PC-9 (cell line): Measurements from ENCODE around the gene SORCS2. TPM values are rescaled to one million over a fixed set of nuclear protein-coding genes. Genes with fewer than 3 reads are reported as not detected.

Experiments used
- BruUV-seq: library from RNA; stranded (reverse); fragments of 400-500 nt; replicated peaks from 2 replicates; lab custom pipeline; 2021; lab: Mats Ljungman, UMichigan
- CTCF ChIA-PET: fragments of 300-600 bp; sonication (Branson Sonifier 250); formaldehyde crosslinking; loops from one replicate; lab custom pipeline; 2022; ENCODE audit warnings: antibody characterized with exemption; lab: Charles Lee
- POLR2A ChIA-PET: fragments of 300-600 bp; sonication (Branson Sonifier 250); formaldehyde crosslinking; loops from one replicate; lab custom pipeline; 2022; ENCODE audit warnings: antibody characterized with exemption; ENCODE audit not compliant: unreplicated experiment; lab: Charles Lee
- DNase-seq, 2 experiments: peaks; one replicate each; pipeline versions ENCODE4 v3.0.0 to v3.0.0-alpha.2; 2015 to 2022; ENCODE audit warnings: mixed read lengths in 1 of 2
- H2AFZ ChIP-seq: fragments of 200-600 bp; sonication (generic); 2 replicates; pipeline ENCODE4 v1.8.1; 2017; ENCODE audit warnings: antibody characterized with exemption
- H3F3A ChIP-seq: fragments of 200-600 bp; sonication (generic); 2 replicates; pipeline ENCODE4 v1.8.1; 2017; ENCODE audit warnings: antibody characterized with exemption, mild to moderate bottlenecking, low read depth; ENCODE audit not compliant: insufficient read depth
- H3K27ac ChIP-seq: fragments of 200-600 bp; sonication (generic); 2 replicates; pipeline ENCODE4 v1.6.1; 2016; ENCODE audit warnings: mixed run types
- H3K27me3 ChIP-seq: fragments of 200-600 bp; sonication (generic); 2 replicates; pipeline ENCODE4 v1.6.1; 2016; ENCODE audit warnings: low read depth, mixed run types; ENCODE audit not compliant: insufficient read depth
- H3K36me3 ChIP-seq: fragments of 200-600 bp; sonication (generic); 2 replicates; pipeline ENCODE4 v1.6.1; 2016; ENCODE audit warnings: low read depth, mixed run types
- H3K4me1 ChIP-seq: fragments of 200-600 bp; sonication (generic); replicated peaks from 2 replicates; pipeline ENCODE4 v1.6.1; 2016; ENCODE audit warnings: mixed run types; ENCODE audit not compliant: insufficient read depth
- H3K4me2 ChIP-seq: fragments of 200-600 bp; sonication (generic); 2 replicates; pipeline ENCODE4 v1.6.1; 2017; ENCODE audit warnings: mixed run types
- H3K4me3 ChIP-seq: fragments of 200-600 bp; sonication (generic); 2 replicates; pipeline ENCODE4 v1.6.1; 2016; ENCODE audit warnings: mixed run types
- H3K79me2 ChIP-seq: fragments of 200-600 bp; sonication (generic); 2 replicates; pipeline ENCODE4 v1.6.1; 2017; ENCODE audit warnings: low read depth, mixed run types
- H3K9me2 ChIP-seq: fragments of 200-600 bp; sonication (generic); 2 replicates; pipeline ENCODE4 v1.8.1; 2017; ENCODE audit warnings: mild to moderate bottlenecking; ENCODE audit not compliant: insufficient read depth
- H3K9me3 ChIP-seq: fragments of 200-600 bp; sonication (generic); 2 replicates; pipeline ENCODE4 v1.8.1; 2016; ENCODE audit warnings: low read depth; ENCODE audit not compliant: insufficient read depth
- H4K20me1 ChIP-seq: fragments of 200-600 bp; sonication (generic); 2 replicates; pipeline ENCODE4 v1.8.1; 2017; ENCODE audit not compliant: insufficient read depth
- CTCF ChIP-seq: fragments of 200-600 bp; sonication (generic); conservative IDR thresholded peaks from 2 replicates; pipeline ENCODE4 v1.6.1; 2017; ENCODE audit warnings: mixed run types, antibody characterized with exemption, mild to moderate bottlenecking, moderate library complexity
- EZH2 ChIP-seq: fragments of 200-600 bp; sonication (generic); IDR thresholded peaks from 2 replicates; pipeline ENCODE4 v1.8.0; 2017; ENCODE audit warnings: antibody characterized with exemption, low read depth
- intact Hi-C: fragments of 100-400 bp; cut with micrococcal nuclease; formaldehyde crosslinking; loops from one replicate; pipeline ENCODE4 v1.10.0; 2022; ENCODE audit not compliant: unreplicated experiment
- total RNA-seq: library from RNA; stranded (reverse); gene quantifications from 2 replicates; pipeline ENCODE4 v1.2.3, GENCODE V29; 2021

Gene SORCS2
- total RNA-seq, 1 experiment from 2014 or later, result 25.8 TPM

- H3K79me2 ChIP-seq, result no peaks in the 10 kb centered on the region
- TF ChIP-seq CTCF (no peak), EZH2 (no peak)
- H3K36me3 ChIP-seq, result no peaks in the 10 kb centered on the region
- H3K9me3 ChIP-seq, result no peaks in the 10 kb centered on the region
- intact Hi-C loops, result no loop called here
- BruUV-seq, result no TSS peak
- no peaks in the 10 kb centered on the region for H3F3A ChIP-seq
- no peak overlapping the region for H3K4me3 ChIP-seq
- H3K4me2 ChIP-seq, result no peak overlapping the region
- no peak for DNase-seq
- H3K27ac ChIP-seq, result no peak overlapping the region
- H3K27me3 ChIP-seq, result no peaks in the 10 kb centered on the region
- H3K4me1 ChIP-seq, result no peaks in the 10 kb centered on the region
- H4K20me1 ChIP-seq, result no peaks in the 10 kb centered on the region
- CTCF ChIA-PET, result no interaction called here
- no peaks in the 10 kb centered on the region for H3K9me2 ChIP-seq
- no peak overlapping the region for H2AFZ ChIP-seq
- POLR2A ChIA-PET, result no interaction called here
Measured at GRCh38 chr4:7441201-7441600, 248.9 kb downstream of the SORCS2 start.

- Histone ChIP-seq H3K4me3 (no peak overlapping the region), H3K36me3 (no peaks in the 10 kb centered on the region), H3F3A (no peaks in the 10 kb centered on the region), H3K79me2 (no peaks in the 10 kb centered on the region), H4K20me1 (no peaks in the 10 kb centered on the region), H3K27ac (no peak overlapping the region), H2AFZ (no peak overlapping the region), H3K4me2 (no peak overlapping the region), H3K27me3 (no peaks in the 10 kb centered on the region), H3K9me3 (no peaks in the 10 kb centered on the region), H3K9me2 (no peaks in the 10 kb centered on the region), H3K4me1 (no peaks in the 10 kb centered on the region)
- no peak for TF ChIP-seq CTCF
- TF ChIP-seq EZH2, result no peak
- POLR2A ChIA-PET, result no interaction called here
- BruUV-seq, result no TSS peak
- intact Hi-C loops, result no loop called here
- CTCF ChIA-PET, result no interaction called here
- no peak for DNase-seq
Measured at GRCh38 chr4:7442574-7443162, 250.3 kb downstream of the SORCS2 start.

- intact Hi-C loops, result no loop called here
Measured at GRCh38 chr4:7444314-7444713, 252.0 kb downstream of the SORCS2 start.

More at GRCh38 chr4:7444314-7444713, 252.0 kb downstream of the SORCS2 start:
- H3K9me3 ChIP-seq, result no peaks in the 10 kb centered on the region
- H4K20me1 ChIP-seq, result no peaks in the 10 kb centered on the region
- H3K27ac ChIP-seq, result no peak overlapping the region
- no peaks in the 10 kb centered on the region for H3K27me3 ChIP-seq
- H3K9me2 ChIP-seq, result no peaks in the 10 kb centered on the region
- no peaks in the 10 kb centered on the region for H3F3A ChIP-seq
- H3K4me2 ChIP-seq, result no peak overlapping the region
- no peak for DNase-seq
- H3K4me1 ChIP-seq, result no peaks in the 10 kb centered on the region
- BruUV-seq, result no TSS peak
- POLR2A ChIA-PET, result no interaction called here
- H3K79me2 ChIP-seq, result no peaks in the 10 kb centered on the region
- CTCF ChIA-PET, result no interaction called here
- H3K36me3 ChIP-seq, result no peaks in the 10 kb centered on the region
- no peak overlapping the region for H3K4me3 ChIP-seq
- no peak overlapping the region for H2AFZ ChIP-seq
- TF ChIP-seq EZH2, result no peak
- TF ChIP-seq CTCF, result no peak
